Liver (tissue), 9 donors: ENCODE data around the gene IL17B. TPM values are rescaled to one million over a fixed set of nuclear protein-coding genes. Genes with fewer than 3 reads are reported as not detected.

ENCODE experiments used
- DNase-seq: peaks from one replicate; pipeline ENCODE4 v3.0.0-alpha.2; 2017; ENCODE audit warnings: low spot score
- H3K27ac ChIP-seq, 2 donors: one replicate each; pipeline ENCODE4 v1.7.0; 2013; ENCODE audit warnings: inconsistent platforms in 2 of 2, low read length in 2 of 2, control low read depth in 1 of 2, low read depth in 1 of 2, mild to moderate bottlenecking in 1 of 2
- H3K27me3 ChIP-seq, 4 donors: one replicate each; pipeline versions ENCODE4 v1.6.1 to v1.7.0; 2013; ENCODE audit warnings: low read length in 3 of 4, inconsistent platforms in 1 of 4, mild to moderate bottlenecking in 1 of 4, moderate library complexity in 1 of 4; ENCODE audit not compliant: control insufficient read depth in 4 of 4, insufficient read depth in 4 of 4
- H3K36me3 ChIP-seq, 4 donors: one replicate each; pipeline versions ENCODE4 v1.6.1 to v1.7.0; 2013; ENCODE audit warnings: low read length in 3 of 4, mild to moderate bottlenecking in 3 of 4, low read depth in 1 of 4, moderate library complexity in 1 of 4; ENCODE audit not compliant: control insufficient read depth in 4 of 4, insufficient read depth in 3 of 4
- H3K4me1 ChIP-seq, 4 donors: one replicate each; pipeline versions ENCODE4 v1.6.1 to v1.7.0; 2013; ENCODE audit warnings: low read length in 3 of 4, mild to moderate bottlenecking in 3 of 4, moderate library complexity in 1 of 4; ENCODE audit not compliant: control insufficient read depth in 4 of 4, insufficient read depth in 4 of 4
- H3K4me3 ChIP-seq, 3 donors: one replicate each; pipeline versions ENCODE4 v1.6.1 to v1.7.0; 2013; ENCODE audit warnings: low read length in 3 of 3, control low read depth in 1 of 3, low read depth in 1 of 3, mild to moderate bottlenecking in 1 of 3
- H3K9ac ChIP-seq, 2 donors: one replicate each; pipeline ENCODE4 v1.7.0; 2013; ENCODE audit warnings: low read length in 2 of 2, mild to moderate bottlenecking in 2 of 2, moderate library complexity in 2 of 2, control low read depth in 1 of 2, low read depth in 1 of 2
- H3K9me3 ChIP-seq, 4 donors: one replicate each; pipeline versions ENCODE4 v1.6.1 to v1.7.0; 2013; ENCODE audit warnings: low read length in 3 of 4; ENCODE audit not compliant: control insufficient read depth in 4 of 4
- CTCF ChIP-seq: fragments of 150-350 bp; IDR thresholded peaks from 2 replicates; pipeline ENCODE4 v1.5.1; 2017; ENCODE audit warnings: improper control_type of control experiment, low read depth, low read length; ENCODE audit not compliant: missing input control
- EGR1 ChIP-seq, 2 donors: IDR thresholded peaks; 2 replicates each; pipeline ENCODE4 v1.6.1; 2016 to 2018; ENCODE audit warnings: antibody characterized with exemption in 2 of 2, low read depth in 2 of 2
- FOXA1 ChIP-seq: IDR thresholded peaks from 2 replicates; pipeline ENCODE4 v1.6.1; 2016; ENCODE audit warnings: antibody characterized with exemption
- FOXA2 ChIP-seq: IDR thresholded peaks from 2 replicates; pipeline ENCODE4 v1.6.1; 2016; ENCODE audit warnings: antibody characterized with exemption
- GABPA ChIP-seq, 2 donors: IDR thresholded peaks in 1 of 2; conservative IDR thresholded peaks in 1 of 2; 2 replicates each; pipeline ENCODE4 v1.6.1; 2016; ENCODE audit warnings: antibody characterized with exemption in 2 of 2, mild to moderate bottlenecking in 1 of 2, moderate library complexity in 1 of 2
- HNF4A ChIP-seq, 2 donors: conservative IDR thresholded peaks; 2 replicates each; pipeline ENCODE4 v1.6.1; 2016; ENCODE audit warnings: antibody characterized with exemption in 2 of 2, mild to moderate bottlenecking in 2 of 2
- HNF4G ChIP-seq: IDR thresholded peaks from 2 replicates; pipeline ENCODE4 v1.6.1; 2016; ENCODE audit warnings: antibody characterized with exemption
- JUND ChIP-seq, 2 donors: IDR thresholded peaks; 2 replicates each; pipeline ENCODE4 v1.6.1; 2016; ENCODE audit warnings: antibody characterized with exemption in 2 of 2
- RAD21 ChIP-seq, 2 donors: IDR thresholded peaks; 2 replicates each; pipeline ENCODE4 v1.6.1; 2016; ENCODE audit warnings: antibody characterized with exemption in 2 of 2, mild to moderate bottlenecking in 2 of 2
- REST ChIP-seq: IDR thresholded peaks from 2 replicates; pipeline ENCODE4 v1.6.1; 2016; ENCODE audit warnings: antibody characterized with exemption, mild to moderate bottlenecking
- ZBTB33 ChIP-seq: IDR thresholded peaks from 2 replicates; pipeline ENCODE4 v1.6.1; 2016; ENCODE audit warnings: antibody characterized with exemption
- WGBS: extraction: QIAGEN DNeasy Blood & Tissue Kit; methylation state at CpG from one replicate; pipeline ENCODE4 v1.1.7; 2013; 5-methylcytosine and 5-hydroxymethylcytosine counted together
- polyA plus RNA-seq, 2 donors: library from polyadenylated mRNA; stranded (reverse) in 1 of 2; unstranded in 1 of 2; fragments of 200-250 nt in 1 of 2; fragments of >200 nt in 1 of 2; fragmentation: Nextera tagmentation in 1 of 2; extraction: Ambion mirVana in 1 of 2; gene quantifications; one replicate each; pipeline versions ENCODE4 v1.2.1 to v1.2.3, GENCODE V29; 2013 to 2015
- total RNA-seq, 2 donors: library from RNA; depleted of rRNA; stranded (reverse); fragments of >200 nt; gene quantifications; one replicate each; pipeline ENCODE4 v1.2.3, GENCODE V29; 2014
- donor health status: healthy.
- donor health status: healthy.
- donor health status: healthy.
- donor health status: healthy.
- donor health status: healthy.

Gene IL17B
- total and polyA plus RNA-seq, 4 donors: not detected

GRCh38 chr5:149362541-149362940 lies 16.6 kb downstream of the IL17B start:
- no peak overlapping the region for H3K4me3 ChIP-seq
- TF ChIP-seq REST: no peak
- TF ChIP-seq RAD21 (IDR thresholded peaks at IDR 0.05): no peak
- no peaks in the 10 kb centered on the region for H3K36me3 ChIP-seq
- H3K27ac ChIP-seq: no peak overlapping the region
- WGBS: 89% methylated on average over 12 of the region's 12 CpGs
- H3K9me3 ChIP-seq: no peaks in the 10 kb centered on the region
- no peak overlapping the region for H3K9ac ChIP-seq
- no peak for DNase-seq
- peaks cover under 1 to 6% (median 5%) of the 10 kb centered on the region in 4 donors for H3K4me1 ChIP-seq
- no peaks in the 10 kb centered on the region for H3K27me3 ChIP-seq

- Histone ChIP-seq H3K9me3 (no peaks in the 10 kb centered on the region), H3K27me3 (no peaks in the 10 kb centered on the region), H3K4me1 (peaks cover 2 to 10% (median 5%) of the 10 kb centered on the region in 4 donors), H3K4me3 (no peak overlapping the region), H3K27ac (no peak overlapping the region), H3K9ac (no peak overlapping the region), H3K36me3 (no peaks in the 10 kb centered on the region)
- WGBS: 79% methylated on average over 1 of the region's 1 CpG
- TF ChIP-seq HNF4G (no peak), GABPA (IDR thresholded peaks at IDR 0.05 in 1 of 2, conservative IDR thresholded peaks at IDR 0.05 in 1 of 2) (no peak), EGR1 (IDR thresholded peaks at IDR 0.05; ENCODE audit: low read depth in 2 of 2) (no peak), HNF4A (conservative IDR thresholded peaks at IDR 0.05) (no peak), FOXA1 (no peak), JUND (IDR thresholded peaks at IDR 0.05) (no peak), CTCF (no peak), RAD21 (IDR thresholded peaks at IDR 0.05) (no peak), FOXA2 (no peak), ZBTB33 (no peak)
- DNase-seq: no peak
Measured at GRCh38 chr5:149360272-149360671, 18.8 kb downstream of the IL17B start.
